GM19395 (cell line): ENCODE data around the gene TAPBPL.
A peak's percentile ranks its signal among the peaks of the same experiment; 100 is the strongest.
"Not testable (repeated sequence)": the region's sequence is repeated elsewhere in the genome, so short reads cannot be mapped to it uniquely, and the experiment has no call there.

Experiments used
- ATAC-seq: cut with Tn5 transposase; IDR thresholded peaks from one replicate; pipeline ENCODE4 v1.9.1; 2021; ENCODE audit warnings: mild to moderate bottlenecking, moderate library complexity; ENCODE audit not compliant: unreplicated experiment

Gene TAPBPL

DNA sequence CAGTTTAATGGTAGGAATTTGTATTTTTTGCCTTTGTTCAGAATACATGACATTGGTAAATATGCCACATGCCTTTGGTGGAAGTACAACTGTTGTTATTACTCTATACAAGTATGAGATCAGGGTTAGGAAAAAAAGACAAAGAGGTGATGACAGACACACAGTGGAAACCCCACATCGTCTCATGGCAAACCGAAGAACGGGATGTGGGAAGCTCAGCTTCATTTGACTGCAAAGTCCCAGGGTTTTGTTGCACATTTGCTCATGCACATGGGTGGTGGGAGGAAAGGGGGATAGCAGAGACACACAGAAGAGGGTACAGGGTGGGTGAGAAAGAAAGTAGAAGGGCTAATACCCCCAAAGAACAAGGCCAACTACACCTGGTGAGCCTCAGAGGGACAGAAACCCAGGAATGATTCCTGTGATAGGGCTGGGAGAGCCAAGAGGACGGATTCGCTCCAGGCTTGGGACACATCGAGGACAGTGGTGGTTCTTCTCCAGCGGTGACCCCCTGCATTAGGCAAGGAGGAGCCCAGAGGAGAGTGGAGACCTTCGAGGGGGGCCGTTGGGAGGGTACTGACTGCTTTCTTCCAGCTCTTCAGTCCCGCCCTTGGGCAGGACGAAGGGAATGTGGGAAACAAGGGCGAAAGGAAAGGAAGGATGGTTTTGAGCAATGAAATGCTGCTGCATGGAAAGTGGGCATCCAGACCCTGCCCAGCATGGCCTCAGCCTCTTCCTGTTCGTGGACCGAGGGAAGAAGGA lies 10.6 kb downstream of the TAPBPL start:
- peak; percentile 31 for ATAC-seq

DNA sequence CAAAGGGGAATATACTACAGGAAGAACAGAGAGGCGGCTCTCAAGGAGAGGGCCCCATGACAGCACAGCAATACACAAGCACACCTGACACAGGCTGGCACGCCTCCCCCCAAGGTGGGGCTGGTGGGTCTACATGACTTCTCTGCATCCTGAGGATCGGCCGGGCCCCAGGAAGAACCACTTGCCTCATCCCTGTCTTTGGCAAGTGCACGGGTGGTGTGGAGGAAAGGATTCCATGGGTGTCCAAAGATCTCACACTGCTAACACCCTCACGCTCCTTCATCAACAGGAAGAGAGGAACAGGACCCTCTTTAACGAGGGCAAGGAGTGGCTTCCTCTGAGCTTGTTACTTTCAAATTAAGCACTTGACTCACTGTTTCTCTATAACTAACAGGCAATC lies 11.4 kb downstream of the TAPBPL start:
- no peak for ATAC-seq

DNA sequence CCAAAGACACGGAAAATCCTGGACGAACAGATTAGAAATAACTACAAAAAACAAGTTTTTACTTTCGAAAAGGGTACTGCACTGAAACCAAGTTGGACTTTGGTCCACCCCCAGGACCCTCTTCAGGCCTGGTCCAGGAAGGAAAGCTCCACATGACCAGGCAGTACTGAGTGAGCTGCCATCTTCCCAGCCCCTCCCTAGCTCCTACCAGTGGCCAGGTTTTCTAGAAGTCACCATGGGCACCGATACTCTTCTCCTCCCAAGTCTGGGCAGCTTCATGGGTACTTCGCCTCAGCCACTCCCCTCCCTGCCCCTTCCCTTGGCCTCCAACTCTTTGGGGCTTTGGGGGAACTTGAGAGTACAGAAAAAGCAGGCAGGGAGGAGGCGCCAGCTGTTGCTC lies 12.0 kb downstream of the TAPBPL start:
- ATAC-seq = no peak

DNA sequence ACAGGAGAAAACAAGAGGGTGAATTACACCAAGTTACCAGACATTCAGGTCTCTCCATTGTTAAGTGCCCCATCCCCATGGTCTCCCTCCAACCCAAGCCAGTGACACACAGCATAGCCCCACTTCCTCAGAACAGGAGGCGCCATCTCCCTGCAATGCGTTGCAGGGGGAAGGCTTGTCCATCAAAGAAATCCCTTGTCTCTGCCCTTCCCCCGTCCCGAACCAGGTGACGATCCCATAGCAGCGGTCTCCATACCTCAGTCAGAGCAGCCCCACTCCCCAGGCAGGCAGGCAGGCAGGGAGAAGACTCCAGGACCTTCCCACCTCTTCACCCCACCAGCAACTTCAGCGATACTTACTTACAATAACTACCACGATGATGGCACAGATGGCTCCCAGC lies 12.7 kb downstream of the TAPBPL start:
- ATAC-seq = no peak

DNA sequence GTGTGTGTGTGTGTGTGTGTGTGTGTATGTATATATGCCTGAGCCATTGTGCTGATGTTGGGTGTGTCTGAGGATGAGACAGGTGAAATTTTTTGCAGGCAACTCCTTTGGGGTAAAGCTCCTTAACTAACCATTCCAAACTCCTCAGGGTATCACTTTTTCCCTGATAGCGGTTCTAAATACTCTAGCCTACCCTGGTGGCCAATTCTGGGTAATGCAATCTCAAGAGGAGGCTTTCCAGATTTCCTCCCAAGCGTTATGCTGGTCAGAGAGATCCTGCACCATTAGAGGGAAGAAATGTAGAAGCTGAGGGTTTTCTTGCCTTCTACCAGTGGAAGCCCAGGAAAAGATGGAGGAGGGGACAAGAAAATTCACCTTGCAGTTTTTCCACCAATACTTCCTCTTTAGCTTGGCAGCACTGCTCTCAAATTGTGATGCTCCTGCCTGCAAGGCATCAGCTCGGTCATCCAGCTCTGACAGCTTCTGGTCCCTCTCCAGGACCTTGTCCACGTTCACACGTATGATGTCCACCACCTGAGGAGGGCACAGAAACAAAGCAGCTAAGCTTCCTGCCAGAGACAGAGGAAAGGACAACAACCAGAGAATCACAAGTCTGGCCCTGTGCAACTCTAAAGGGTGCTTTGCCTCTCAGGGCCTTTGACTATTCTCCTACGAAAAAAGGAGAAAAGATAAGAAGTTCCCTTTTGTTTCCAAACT lies 13.8 kb downstream of the TAPBPL start:
- no peak for ATAC-seq

DNA sequence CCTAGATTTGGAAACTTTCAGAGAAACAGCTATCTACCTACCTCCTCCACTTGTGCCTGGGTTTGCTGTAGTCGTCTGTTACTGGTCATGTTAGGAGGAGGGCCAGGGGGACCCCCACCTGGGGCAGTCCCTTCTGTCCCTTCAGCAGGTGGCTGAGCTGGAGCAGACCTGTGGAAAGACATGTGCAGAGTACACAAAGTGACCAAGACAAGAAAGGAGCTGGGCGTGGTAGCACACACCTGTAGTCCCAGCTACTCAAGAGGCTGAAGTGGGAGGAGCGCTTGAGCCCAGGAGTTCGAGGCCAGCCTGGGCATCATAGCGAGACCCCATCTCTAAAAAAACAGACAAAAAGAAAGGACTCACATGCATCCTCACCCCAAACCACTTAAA lies 14.3 kb downstream of the TAPBPL start:
- ATAC-seq = no peak

DNA sequence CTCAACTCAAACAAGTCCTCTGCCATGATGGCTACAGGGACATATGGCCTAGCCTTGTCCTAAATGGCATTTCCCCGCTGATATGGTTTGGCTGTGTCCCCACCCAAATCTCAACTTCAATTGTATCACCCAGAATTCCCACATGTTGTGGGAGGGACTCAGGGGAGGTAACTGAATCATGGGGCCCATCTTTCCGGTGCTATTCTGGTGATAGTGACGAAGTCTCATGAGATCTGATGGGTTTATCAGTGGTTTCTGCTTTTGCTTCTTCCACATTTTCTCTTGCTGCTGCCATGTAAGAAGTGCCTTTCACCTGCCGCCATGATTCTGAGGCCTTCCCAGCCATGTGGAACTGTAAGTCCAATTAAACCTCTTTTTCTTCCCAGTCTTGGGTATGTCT lies 14.9 kb downstream of the TAPBPL start:
- not testable (repeated sequence) for ATAC-seq

DNA sequence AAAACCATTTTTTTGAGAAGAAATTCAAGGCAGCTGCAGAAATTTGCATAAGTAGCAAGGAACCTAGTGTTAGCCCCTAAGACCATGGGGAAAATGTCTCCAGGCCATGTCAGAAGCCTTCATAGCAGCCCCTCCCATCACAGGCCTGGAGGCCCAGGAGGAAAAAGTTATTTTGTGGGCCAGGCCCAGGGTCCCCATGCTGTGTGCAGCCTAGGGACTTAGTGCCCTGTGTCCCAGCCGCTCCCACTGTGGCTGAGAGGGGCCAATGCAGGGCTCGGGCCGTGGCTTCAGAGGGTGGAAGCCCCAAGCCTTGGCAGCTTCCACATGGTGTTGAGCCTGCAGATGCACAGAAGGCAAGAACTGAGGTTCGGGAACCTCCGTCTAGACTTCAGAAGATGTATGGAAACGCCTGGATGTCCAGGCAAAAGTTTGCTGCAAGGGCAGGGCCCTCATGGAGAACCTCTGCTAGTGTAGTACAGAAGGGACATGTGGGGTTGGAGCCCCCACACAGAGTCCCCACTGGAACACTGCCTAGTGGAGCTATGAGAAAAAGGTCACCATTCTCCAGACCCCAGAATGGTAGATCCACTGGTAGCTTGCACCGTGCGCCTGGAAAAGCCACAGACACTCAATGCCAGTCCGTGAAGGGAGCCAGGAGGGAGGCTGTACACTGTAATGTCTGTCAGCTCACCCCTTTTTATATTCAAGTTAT lies 15.9 kb downstream of the TAPBPL start:
- not testable (repeated sequence) for ATAC-seq

DNA sequence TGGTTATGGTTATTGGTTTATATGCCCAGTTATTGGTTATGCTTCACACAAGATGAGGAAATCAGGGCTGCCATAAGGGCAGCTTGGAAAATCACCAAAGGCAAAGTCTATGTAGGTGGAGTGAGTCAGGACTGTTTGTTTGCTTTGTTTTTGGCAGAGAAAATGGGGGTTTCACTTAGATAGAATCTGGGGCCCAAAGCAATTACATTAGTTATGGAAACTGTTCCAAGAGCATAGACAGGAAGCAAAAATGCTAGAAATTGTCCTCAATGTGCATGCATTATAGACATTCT lies 16.4 kb downstream of the TAPBPL start:
- ATAC-seq = no peak

DNA sequence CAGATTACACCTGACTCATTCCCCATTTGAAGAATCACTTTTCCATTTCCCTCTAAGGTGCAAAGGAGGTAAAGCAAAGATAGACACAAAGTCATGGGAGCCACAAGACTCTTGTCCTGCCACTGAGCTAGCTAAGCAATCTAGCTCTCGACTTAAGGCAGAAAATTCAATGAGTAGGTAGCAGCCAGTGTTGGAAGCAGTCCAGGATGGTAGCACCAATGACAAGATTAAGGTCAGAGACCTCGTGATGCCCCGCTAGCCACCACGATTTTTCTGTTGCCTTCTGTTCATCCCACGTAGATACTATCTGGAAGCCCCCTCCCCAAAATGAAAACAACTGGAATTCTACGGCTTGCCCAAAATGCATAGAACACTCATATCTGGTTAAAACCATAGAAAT lies 17.2 kb downstream of the TAPBPL start:
- ATAC-seq = no peak

DNA sequence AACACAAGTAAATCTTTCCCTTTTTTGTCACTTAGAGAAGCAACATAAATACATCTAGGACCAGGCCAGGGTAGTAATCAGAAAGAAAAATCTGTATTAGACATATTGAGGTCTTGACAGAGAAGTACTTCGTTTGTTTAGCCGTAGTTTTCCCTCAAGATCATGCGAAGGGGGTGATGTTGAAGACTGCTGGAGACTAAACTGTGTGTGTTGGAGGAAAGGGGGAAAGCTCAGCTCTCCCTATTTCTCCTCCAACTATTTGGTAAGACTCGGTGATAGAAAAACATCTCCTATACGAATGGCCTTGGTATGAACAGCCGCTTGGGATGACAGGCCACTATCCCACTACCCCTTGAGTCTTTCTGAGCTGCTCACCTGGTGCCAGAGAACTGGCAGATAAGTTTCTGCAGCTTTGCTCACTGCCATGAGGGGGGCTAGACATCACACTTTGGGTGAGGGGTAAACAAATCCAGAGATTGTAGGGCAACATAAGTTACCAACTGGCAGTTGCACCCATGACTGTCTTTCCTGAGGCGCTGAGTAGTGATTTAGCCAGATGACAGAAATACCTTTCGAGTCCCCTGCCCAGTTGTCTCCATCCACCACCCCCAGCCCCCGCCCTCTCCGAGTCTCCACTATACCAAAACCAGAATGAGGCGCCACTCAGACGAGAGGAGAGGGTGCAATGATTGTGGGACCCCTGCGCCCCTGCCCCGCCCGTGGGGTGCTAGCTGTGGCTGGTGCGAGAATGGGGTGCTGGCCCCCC lies 17.9 kb downstream of the TAPBPL start:
- no peak for ATAC-seq

DNA sequence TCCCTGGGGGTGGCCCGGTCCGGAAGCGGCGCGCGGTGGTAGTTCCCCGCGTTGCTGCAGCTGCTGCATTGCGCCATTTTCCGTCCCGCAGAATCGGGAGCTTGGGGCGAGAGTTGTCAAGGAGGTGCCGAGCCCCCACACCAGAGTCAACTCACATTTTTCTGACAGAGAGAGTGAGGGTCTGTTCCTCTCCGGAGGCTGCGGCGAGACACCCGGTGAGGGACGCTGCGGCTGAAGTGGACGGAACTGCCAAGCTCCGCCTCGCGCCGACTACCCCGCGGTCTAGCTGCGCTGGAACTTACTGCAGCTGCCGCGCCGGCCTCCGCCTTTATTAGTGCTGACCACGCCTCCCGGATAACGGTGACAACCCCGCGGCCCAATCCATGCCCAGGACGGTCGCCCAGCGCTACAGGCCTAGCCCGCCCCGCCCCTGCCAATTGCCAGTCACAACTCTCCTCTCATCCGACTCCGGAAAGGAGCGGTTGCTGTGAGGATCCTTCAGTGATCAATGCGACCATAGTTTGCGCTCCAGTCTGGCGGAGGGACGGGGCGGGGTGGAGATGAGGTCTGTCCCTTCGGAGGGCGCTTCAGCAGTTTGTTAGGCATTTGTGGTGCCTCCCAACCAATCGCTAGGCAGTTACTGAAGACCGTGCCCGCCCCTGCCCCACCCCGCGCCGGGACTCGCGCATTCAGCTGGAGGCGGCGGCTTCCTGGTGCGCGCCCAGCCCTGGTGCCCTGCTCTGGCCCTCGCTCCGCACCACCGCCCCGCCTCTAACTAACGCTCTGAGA lies 18.7 kb downstream of the TAPBPL start, which contains the start of gene VAMP1:
VAMP1 (minus strand) TSS at position 303 of the 789 bp plus-strand sequence; CDS start at position 157, 146 bp downstream.
- peak; percentile 91 for ATAC-seq

DNA sequence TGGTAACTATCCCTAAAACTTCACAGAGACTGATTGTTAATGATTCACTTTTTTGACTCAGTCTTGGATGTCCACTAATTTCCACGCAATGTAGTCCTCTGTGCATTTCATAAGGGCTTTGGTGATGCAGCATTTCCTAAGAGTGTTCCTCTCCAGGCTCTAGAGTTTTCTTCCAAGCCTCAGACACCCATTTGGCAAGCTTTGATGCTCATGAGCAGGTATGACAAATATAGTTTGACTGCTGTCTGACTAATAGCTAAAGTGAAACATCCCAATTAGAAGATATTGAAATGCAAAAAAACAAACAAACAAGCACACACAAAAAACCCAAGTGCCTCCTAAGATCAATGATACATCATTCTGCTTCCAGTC lies 20.1 kb downstream of the TAPBPL start:
- no peak for ATAC-seq

DNA sequence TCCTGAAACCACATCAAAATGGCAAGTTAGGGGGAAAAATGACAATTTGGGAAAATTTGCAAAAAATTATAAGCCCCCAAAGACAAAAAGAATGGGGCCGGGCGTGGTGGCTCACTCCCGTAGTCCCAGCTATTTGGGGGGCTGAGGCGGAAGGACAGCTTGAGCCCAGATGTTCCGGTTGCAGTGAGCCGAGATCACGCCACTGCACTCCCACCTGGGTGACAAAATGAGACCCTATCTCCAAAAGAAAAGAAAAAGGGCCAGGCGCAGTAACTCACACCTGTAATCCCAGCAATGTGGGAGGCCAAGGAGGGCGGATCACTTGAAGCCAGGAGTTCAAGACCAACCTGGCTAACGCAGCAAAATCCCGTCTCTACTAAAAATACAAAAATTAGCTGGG lies 20.6 kb downstream of the TAPBPL start:
- no peak for ATAC-seq

DNA sequence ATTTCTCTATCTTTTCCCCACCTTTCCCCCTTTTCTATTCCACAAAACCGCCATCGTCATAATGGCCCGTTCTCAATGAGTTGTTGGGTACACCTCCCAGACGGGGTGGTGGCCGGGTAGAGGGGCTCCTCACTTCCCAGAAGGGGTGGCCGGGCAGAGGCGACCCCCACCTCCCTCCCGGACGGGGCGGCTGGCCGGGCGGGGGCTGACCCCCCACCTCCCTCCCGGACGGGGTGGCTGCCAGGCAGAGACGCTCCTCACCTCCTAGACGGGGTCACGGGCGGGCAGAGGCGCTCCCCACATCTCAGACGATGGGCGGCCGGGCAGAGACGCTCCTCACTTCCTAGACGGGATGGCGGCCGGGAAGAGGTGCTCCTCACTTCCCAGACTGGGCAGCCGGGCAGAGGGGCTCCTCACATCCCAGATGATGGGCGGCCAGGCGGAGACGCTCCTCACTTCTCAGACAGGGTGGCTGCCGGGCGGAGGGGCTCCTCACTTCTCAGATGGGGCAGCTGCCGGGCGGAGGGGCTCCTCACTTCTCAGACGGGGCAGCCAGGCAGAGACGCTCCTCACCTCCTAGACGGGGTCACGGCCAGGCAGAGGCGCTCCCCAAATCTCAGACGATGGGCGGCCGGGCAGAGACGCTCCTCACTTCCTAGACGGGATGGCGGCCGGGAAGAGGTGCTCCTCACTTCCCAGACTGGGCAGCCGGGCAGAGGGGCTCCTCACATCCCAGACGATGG lies 23.6 kb downstream of the TAPBPL start:
- ATAC-seq = not testable (repeated sequence)

DNA sequence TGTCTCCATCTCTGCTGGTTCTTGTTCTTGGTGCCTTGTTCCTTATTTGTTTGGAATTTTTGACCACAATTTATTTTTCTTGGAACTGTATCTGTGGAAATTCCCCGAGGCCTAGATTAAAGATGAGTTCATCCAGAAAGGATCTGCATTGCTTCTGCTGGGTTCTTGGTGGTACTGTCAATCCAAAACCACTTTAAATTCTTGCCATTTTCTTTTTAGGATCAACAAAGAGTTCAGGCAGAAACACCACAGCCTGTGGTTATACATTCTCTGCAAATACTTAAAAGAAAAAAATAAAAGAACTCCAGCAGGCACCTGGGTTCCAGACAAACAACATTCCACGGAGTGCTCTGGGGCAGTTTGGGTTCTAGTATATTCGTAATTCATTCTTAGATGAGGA lies 24.6 kb downstream of the TAPBPL start:
- no peak for ATAC-seq

DNA sequence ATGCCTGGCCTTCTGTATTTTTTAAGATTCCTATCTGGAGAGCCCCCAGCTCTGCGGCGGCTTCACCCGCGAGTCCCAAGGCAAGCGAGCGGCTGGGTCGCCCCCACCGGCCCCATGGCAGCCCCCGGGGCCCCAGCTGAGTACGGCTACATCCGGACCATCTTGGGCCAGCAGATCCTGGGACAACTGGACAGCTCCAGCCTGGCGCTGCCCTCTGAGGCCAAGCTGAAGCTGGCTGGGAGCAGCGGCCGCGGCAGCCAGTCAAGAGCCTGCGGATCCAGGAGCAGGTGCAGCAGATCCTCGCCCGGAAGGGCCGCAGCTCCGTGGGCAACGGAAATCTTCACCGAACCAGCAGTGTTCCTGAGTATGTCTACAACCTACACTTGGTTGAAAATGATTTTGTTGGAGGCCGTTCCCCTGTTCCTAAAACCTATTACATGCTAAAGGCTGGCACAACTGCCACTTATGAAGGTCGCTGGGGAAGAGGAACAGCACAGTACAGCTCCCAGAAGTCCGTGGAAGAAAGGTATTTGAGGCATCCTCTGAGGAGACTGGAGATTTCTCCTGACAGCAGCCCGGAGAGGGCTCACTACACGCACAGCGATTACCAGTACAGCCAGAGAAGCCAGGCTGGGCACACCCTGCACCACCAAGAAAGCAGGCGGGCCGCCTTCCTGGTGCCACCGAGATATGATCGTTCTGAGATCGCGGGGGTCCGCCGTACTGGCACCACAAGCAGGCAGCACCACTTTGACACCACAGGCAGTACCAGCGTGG lies 25.9 kb downstream of the TAPBPL start:
- ATAC-seq = not testable (repeated sequence)

DNA sequence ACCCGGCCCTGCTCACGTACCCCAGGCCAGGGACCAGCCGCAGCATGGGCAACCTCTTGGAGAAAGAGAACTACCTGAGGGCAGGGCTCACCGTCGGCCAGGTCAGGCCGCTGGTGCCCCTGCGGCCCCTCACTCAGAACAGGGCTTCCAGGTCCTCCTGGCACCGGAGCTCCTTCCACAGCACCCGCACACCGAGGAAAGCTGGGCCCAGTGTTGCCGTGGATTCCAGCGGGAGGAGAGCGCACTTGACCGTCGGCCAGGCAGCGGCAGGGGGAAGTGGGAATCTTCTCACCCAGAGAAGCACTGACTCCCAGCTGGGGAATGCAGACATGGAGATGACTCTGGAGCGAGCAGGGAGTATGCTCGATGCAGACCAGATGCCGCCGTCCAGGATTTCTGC lies 26.6 kb downstream of the TAPBPL start:
- no peak for ATAC-seq

DNA sequence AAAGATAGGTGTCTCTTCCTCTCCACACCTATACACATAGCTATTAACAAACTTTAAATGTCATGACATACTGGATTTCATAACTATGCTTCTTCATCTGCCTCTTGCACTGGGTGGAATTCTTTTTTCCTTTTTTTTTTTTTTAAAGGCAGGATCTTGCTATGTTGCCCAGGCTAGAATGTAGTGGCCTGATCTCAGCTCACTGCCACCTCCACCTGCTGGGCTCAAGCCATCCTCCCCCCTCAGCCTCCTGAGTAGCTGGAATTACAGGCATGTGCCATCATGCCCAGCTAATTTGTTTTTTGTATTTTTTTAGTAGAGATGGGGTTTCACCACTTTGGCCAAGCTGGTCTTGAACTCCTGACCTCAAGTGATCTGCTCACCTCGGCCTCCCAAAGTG lies 36.4 kb downstream of the TAPBPL start:
- ATAC-seq = no peak
